Glutamatergic neuron (in vitro differentiated cells): ENCODE data around the gene BAIAP2. TPM values are rescaled to one million over a fixed set of nuclear protein-coding genes. Genes with fewer than 3 reads are reported as not detected.
"Not testable (repeated sequence)": the region's sequence is repeated elsewhere in the genome, so short reads cannot be mapped to it uniquely, and the experiment has no call there.

Source experiments
- DNase-seq: peaks from one replicate; pipeline ENCODE4 v3.0.0; 2022
- H3K27ac Mint-ChIP-seq: one replicate; pipeline ENCODE4 v1.8.0; 2020; ENCODE audit warnings: mild to moderate bottlenecking, mixed read lengths, inconsistent platforms; ENCODE audit not compliant: unreplicated experiment
- H3K27me3 Mint-ChIP-seq: one replicate; pipeline ENCODE4 v1.8.0; 2020; ENCODE audit warnings: mild to moderate bottlenecking, moderate library complexity, mixed read lengths, inconsistent platforms; ENCODE audit not compliant: unreplicated experiment
- H3K36me3 Mint-ChIP-seq: one replicate; pipeline ENCODE4 v1.8.0; 2020; ENCODE audit warnings: mild to moderate bottlenecking, mixed read lengths, inconsistent platforms; ENCODE audit not compliant: unreplicated experiment
- H3K4me1 Mint-ChIP-seq: one replicate; pipeline ENCODE4 v1.8.0; 2020; ENCODE audit warnings: mild to moderate bottlenecking, low read depth, mixed read lengths, inconsistent platforms; ENCODE audit not compliant: unreplicated experiment
- H3K4me3 Mint-ChIP-seq: one replicate; pipeline ENCODE4 v1.8.0; 2020; ENCODE audit warnings: mild to moderate bottlenecking, mixed read lengths, inconsistent platforms; ENCODE audit not compliant: unreplicated experiment
- H3K9me3 Mint-ChIP-seq: one replicate; pipeline ENCODE4 v1.8.0; 2020; ENCODE audit warnings: mild to moderate bottlenecking, moderate library complexity, mixed read lengths, inconsistent platforms; ENCODE audit not compliant: unreplicated experiment
- total RNA-seq: library from RNA; stranded (reverse); fragmentation: NEBNext Ultra II Directional; extraction: Animal tissue kit (Norgen Biotek cat#: 25700); gene quantifications from one replicate; pipeline ENCODE4 v1.2.1, GENCODE V29; 2021; ENCODE audit not compliant: unreplicated experiment
- TF ChIP-seq, protein P1 (sequence below): fragments of 200-600 bp; sonication (generic); IDR thresholded peaks from one replicate; pipeline ENCODE4 v1.5.0; 2021; ENCODE audit not compliant: partially characterized antibody, unreplicated experiment

Gene BAIAP2
- total RNA-seq, 1 donor from 2014 or later = 252 TPM

DNA sequence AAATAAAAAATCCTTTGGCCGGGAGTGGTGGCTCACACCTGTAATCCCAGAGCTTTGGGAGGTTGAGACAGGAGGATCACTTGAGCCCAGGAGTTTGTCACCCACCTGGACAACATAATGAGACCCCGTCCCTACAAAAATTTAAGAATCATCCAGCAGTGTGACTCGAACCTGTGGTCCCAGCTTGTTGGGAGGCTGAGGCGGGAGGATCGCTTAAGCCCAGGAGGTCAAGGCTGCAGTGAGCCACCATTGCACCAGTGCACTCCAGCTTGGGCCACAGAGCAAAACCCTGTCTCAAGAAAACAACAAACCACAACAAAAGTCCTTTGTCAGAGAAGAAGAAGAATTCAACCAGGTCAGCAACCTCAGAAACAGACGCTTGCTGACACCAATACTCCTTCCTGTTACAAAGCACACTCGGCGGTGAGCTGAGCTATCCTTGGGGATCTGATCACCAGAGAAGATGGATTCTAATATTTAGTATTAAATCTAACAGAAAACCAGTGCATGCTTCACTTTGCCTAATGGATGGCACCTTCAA, 117.4 kb downstream of the BAIAP2 start:
- Mint-ChIP-seq H3K4me1 (peaks cover 7% of the 10 kb centered on the region), H3K9me3 (no peaks in the 10 kb centered on the region), H3K27me3 (no peaks in the 10 kb centered on the region)

DNA sequence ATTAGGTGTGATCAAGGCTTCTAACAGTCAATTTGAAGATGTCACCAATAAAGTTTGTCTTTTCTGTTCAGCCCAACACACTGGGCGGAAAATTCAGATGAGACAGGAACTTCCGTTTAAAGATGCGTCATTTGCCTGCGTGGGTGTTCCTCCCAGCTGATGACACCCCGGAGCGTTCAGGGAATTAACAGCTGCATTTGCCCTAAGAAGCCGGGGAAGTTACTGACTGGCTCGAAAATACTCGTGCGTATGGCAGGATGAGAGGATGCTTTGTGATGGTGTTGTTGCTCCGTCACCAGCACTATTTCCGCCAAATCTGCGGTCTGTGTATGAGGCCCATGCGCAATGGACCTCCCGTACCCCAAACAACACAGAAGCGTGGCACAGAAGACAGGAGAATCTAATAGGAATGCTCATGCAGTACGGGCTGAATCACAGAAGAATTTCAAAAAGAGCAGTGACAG, 118.4 kb downstream of the BAIAP2 start:
- DNase-seq = peak; percentile 4
- peaks cover 7% of the 10 kb centered on the region for H3K4me1 Mint-ChIP-seq
- no peaks in the 10 kb centered on the region for H3K36me3 Mint-ChIP-seq
- H3K4me3 Mint-ChIP-seq = no peak overlapping the region
- H3K9me3 Mint-ChIP-seq = no peaks in the 10 kb centered on the region
- no peak overlapping the region for H3K27ac Mint-ChIP-seq
- TF ChIP-seq, protein P1, sequence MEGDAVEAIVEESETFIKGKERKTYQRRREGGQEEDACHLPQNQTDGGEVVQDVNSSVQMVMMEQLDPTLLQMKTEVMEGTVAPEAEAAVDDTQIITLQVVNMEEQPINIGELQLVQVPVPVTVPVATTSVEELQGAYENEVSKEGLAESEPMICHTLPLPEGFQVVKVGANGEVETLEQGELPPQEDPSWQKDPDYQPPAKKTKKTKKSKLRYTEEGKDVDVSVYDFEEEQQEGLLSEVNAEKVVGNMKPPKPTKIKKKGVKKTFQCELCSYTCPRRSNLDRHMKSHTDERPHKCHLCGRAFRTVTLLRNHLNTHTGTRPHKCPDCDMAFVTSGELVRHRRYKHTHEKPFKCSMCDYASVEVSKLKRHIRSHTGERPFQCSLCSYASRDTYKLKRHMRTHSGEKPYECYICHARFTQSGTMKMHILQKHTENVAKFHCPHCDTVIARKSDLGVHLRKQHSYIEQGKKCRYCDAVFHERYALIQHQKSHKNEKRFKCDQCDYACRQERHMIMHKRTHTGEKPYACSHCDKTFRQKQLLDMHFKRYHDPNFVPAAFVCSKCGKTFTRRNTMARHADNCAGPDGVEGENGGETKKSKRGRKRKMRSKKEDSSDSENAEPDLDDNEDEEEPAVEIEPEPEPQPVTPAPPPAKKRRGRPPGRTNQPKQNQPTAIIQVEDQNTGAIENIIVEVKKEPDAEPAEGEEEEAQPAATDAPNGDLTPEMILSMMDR = no peak
- H3K27me3 Mint-ChIP-seq = no peaks in the 10 kb centered on the region

More for the DNA sequence above, 117.4 kb downstream of the BAIAP2 start:
- DNase-seq = peak; percentile 2
- Mint-ChIP-seq H3K27ac (no peak overlapping the region), H3K4me3 (no peak overlapping the region), H3K36me3 (no peaks in the 10 kb centered on the region)
- TF ChIP-seq, protein P1 = no peak

DNA sequence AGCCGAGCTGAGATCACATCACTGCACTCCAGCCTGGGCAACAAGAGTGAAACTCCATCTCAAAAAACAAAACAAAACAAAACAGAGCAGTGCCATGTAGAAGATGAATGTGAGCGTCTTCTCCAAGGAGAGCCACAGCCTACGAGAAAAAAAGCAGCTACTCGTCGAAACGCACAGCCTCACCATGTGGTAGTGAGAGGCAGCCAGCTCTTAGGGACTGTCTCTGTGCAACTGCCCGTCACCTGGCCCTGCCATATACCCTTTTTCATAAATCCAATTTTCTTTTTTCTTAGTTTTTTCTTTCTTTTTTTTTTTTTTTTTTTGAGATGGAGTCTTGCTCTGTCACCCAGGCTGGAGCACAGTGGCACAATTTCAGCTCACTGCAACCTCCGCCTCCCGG, 119.1 kb downstream of the BAIAP2 start:
- not testable (repeated sequence) for H3K27me3 Mint-ChIP-seq, H3K4me3 Mint-ChIP-seq, H3K27ac Mint-ChIP-seq, H3K9me3 Mint-ChIP-seq, H3K4me1 Mint-ChIP-seq, H3K36me3 Mint-ChIP-seq
- DNase-seq = peak; percentile 8

DNA sequence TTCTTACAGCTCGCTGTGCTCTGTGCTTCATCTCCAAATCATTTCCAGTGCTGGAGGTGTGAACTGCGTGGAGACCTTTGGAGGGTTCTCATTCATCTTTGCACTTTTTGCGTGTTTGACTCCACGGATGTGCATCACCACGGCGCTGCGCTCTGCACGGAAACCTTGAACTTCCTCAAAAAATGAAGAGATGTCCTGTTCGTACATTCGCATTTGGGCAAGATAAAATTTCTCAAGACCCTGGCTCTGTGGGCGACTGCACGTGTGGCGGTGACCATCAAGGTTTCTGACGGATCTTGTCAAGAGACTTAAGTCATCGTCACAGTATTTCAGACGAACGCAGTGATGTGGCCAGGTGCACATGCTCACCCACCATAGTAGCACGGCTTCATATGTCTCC, 120.0 kb downstream of the BAIAP2 start:
- Mint-ChIP-seq H3K9me3 (no peaks in the 10 kb centered on the region), H3K27ac (no peak overlapping the region), H3K4me3 (no peak overlapping the region), H3K4me1 (peaks cover 7% of the 10 kb centered on the region), H3K27me3 (no peaks in the 10 kb centered on the region), H3K36me3 (no peaks in the 10 kb centered on the region)
- TF ChIP-seq, protein P1 = no peak
- DNase-seq = no peak

DNA sequence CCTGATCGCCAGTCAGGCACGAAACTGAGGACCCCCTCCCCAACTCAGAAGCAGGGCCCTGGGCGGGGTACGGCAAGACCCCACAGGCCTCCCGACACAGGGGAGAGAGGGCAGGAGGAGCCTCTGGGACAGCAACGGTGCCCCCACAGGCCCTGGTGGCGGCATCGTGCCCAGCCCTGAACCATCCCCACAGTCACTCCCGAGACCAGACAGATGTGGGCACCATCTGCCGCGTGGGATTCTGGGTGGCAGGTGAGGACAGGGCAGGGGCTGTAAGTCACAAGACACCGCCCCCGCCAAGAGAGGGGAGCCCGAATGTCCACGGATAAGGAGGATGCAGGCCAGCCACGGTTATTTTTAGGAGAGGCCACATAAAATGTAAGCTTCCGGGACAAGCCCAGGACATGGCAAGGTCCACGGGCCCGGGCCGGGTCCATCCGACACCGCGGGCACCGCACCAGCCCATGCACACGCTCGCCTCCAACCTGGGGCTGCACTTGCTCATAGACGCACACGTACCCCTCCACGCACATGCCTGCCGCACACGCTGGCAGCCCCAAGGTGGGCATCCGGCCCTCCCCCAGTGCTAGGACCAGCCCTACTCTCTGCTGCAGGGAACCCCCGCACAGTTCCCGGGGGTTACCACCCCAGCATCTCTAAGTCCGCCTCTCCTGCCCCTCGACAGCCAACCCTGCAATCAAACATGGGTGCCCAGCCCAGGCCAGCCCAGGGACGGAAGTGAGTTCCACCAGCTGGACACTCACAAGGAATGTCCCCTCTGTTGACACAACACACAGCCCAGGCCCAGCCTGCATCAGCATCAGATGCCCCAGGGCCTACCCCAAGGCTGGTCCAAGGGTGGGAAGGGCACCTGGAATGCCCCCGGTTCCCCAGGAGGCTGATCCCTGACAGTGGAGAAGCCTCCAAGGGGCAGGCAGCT, 122.2 kb downstream of the BAIAP2 start:
- H3K27me3 Mint-ChIP-seq = no peaks in the 10 kb centered on the region
- H3K4me3 Mint-ChIP-seq = no peak overlapping the region
- DNase-seq = peak; percentile 9
- H3K9me3 Mint-ChIP-seq = no peaks in the 10 kb centered on the region
- H3K27ac Mint-ChIP-seq = no peak overlapping the region
- TF ChIP-seq, protein P1 = no peak
- no peaks in the 10 kb centered on the region for H3K36me3 Mint-ChIP-seq
- H3K4me1 Mint-ChIP-seq = no peaks in the 10 kb centered on the region
